Measurements from ENCODE around the gene CHEK2. TPM values are rescaled to one million over a fixed set of nuclear protein-coding genes. Genes with fewer than 3 reads are reported as not detected.

The CHEK2 gene
- total RNA-seq, result 10 to 100 TPM in 3 of 5 experiments, 1 to 10 TPM in 2; 8.4 to 36.7 (median 10.6) TPM
- polyA plus RNA-seq, result 10 to 100 TPM in 1 of 2 donors, 1 to 10 TPM in 1; 7.0 to 11.5 TPM
- 9.7 reads per million, percentile 35 among the genes with 10 or more reads in this experiment for total RNA-seq

DNA sequence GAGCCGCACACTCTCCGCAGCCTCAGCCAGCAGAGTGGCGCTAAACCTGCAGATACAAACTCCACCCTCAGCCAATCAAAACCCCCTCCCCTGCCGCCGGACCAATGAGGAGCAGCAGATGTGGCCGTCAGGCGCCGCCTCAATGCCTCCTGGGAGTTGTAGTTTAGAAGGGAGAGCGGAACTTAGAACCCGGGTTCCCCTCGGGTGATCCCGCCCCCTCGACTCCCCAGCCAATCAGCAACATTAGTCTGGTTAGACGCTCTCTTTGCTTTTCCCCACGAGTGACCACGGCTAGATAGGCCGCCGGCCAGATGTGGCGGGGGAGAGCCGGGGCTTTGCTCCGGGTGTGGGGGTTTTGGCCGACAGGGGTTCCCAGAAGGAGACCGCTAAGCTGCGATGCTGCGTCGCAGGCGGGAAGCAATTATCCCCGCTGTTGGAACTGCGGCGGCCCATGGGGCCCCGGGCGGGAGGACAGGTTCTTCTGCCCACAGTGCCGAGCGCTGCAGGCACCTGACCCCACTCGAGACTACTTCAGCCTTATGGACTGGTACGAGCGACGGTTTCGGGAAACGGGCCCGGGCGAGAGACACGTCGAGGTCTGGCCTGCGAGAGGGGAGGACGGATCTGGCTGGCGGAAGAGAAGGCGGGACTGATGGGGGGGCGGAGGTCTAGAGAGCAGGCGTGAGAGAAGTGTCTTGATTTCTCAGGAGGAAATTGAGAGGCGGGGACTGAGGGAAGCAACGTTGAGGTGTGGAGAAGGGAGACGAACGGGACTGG lies at the start of gene CHEK2, which contains the start of gene HSCB:
Gene CHEK2, minus strand, starts transcription at position 36 of the 777 bp plus-strand sequence. CDS start 7,099 bp downstream, outside the sequence.
Gene HSCB, plus strand, starts transcription at position 255 of the 777 bp plus-strand sequence. Its CDS starts 57 bp downstream, at position 312.
- peak within 1 kb of the TSS; percentile 81 to 94 (median 87) for H3K4me3 Mint-ChIP-seq

DNA sequence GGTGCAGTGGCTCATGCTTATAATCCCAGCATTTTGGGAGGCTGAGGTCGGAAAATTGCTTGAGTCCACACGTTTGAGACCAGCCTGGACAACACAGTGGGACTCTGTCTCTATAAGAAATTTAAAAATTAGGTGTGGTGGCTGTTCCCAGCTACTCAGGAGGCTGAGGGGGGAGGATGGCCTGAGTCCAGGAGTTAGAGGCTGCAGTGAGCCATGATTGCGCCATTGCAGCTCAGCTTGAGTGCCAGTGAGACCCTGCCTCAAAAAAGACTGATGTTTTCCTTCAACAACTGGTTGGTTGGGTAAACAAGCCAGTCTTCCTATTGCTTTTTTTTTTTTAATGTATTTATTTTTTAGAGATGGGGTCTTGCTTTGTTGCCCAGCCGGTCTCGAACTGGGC lies 49.5 kb upstream of the CHEK2 start:
- CTCF ChIA-PET, result interaction anchor here (0.6 to 7.8 kb wide), 13 partner anchors 7 to 249 kb away, joined by 3 to 82 read pairs (median 3); partner anchors contain the start of genes CCDC117 and XBP1
- Mint-ChIP-seq H3K36me3 (peaks cover 15 to 33% (median 22%) of the 10 kb centered on the region in 5 donors), H3K4me1 (peaks cover 30 to 70% (median 58%) of the 10 kb centered on the region in 7 donors), H3K9me3 (no peaks in the 10 kb centered on the region), H3K27me3 (no peaks in the 10 kb centered on the region), H3K4me3 (peak overlapping the region in 4 of 10 donors; percentile 7 to 79 (median 56)), H3K27ac (peak overlapping the region in 2 of 9 donors; percentile 48 to 49)
- no peak for ATAC-seq
- DNase-seq, result no peak
- Histone ChIP-seq H3K27me3 (ENCODE audit: control insufficient read depth in 2 of 2, insufficient read depth in 2 of 2, low read length in 2 of 2) (no peaks in the 10 kb centered on the region), H3K27ac (ENCODE audit: low read depth, low read length) (no peak overlapping the region), H3K9me3 (ENCODE audit: control insufficient read depth in 2 of 3, low read length in 3 of 3) (no peaks in the 10 kb centered on the region), H3K4me3 (ENCODE audit: low read length) (no peak overlapping the region), H3K36me3 (ENCODE audit: control insufficient read depth in 2 of 3, insufficient read depth in 3 of 3, low read length in 3 of 3) (peaks cover 17 to 35% (median 22%) of the 10 kb centered on the region in 3 experiments), H3K4me1 (ENCODE audit: control insufficient read depth in 2 of 2, insufficient read depth in 2 of 2, low read length in 2 of 2) (peaks cover 18 to 29% of the 10 kb centered on the region in 2 donors)
- POLR2A ChIA-PET, result interaction anchor here (0.7 to 10.6 kb wide), 4 partner anchors 10 to 623 kb away, joined by 3 to 79 read pairs (median 10); partner anchors contain the start of gene XBP1
- intact Hi-C loops (cut with micrococcal nuclease), result loop anchor here (2.0 to 10.0 kb wide), 3 partner anchors 251 to 876 kb away; partner anchors contain the start of gene PITPNB (in 1 of the 2)

More for the DNA sequence above, at the start of gene CHEK2, which contains the start of gene HSCB:
- peak; percentile 80 to 99 (median 96) for DNase-seq
- Histone ChIP-seq H3K27me3 (ENCODE audit: control insufficient read depth in 2 of 2, insufficient read depth in 2 of 2, low read length in 2 of 2) (no peaks in the 10 kb centered on the region), H3K4me1 (ENCODE audit: control insufficient read depth in 2 of 2, insufficient read depth in 2 of 2, low read length in 2 of 2) (peaks cover 3 to 9% of the 10 kb centered on the region in 2 donors), H3K27ac (ENCODE audit: low read depth, low read length) (peak within 1 kb of the TSS; percentile 90), H3K9me3 (ENCODE audit: control insufficient read depth in 2 of 3, low read length in 3 of 3) (no peaks in the 10 kb centered on the region), H3K4me3 (ENCODE audit: low read length) (peak within 1 kb of the TSS; percentile 99), H3K36me3 (ENCODE audit: control insufficient read depth in 2 of 3, insufficient read depth in 3 of 3, low read length in 3 of 3) (peaks cover 0 to 27% (median 3%) of the 10 kb centered on the region in 3 experiments)
- CTCF ChIA-PET, result no interaction called here
- peak; percentile 98 for ATAC-seq
- Mint-ChIP-seq H3K36me3 (peaks cover 0 to 15% (median 4%) of the 10 kb centered on the region in 5 donors), H3K27me3 (no peaks in the 10 kb centered on the region), H3K4me1 (peaks cover 14 to 49% (median 38%) of the 10 kb centered on the region in 7 donors), H3K27ac (peak within 1 kb of the TSS; percentile 79 to 93 (median 89)), H3K9me3 (no peaks in the 10 kb centered on the region)
- POLR2A ChIA-PET, result interaction anchor here (0.7 to 3.8 kb wide), 4 partner anchors 9 to 58 kb away, joined by 3 to 29 read pairs (median 8); partner anchors contain the start of genes CCDC117 and XBP1
- intact Hi-C loops (cut with micrococcal nuclease), result loop anchor here (1.0 to 5.0 kb wide), 15 partner anchors 30 to 1850 kb away; partner anchors contain the start of genes CCDC117 (in 2 of the 2), PES1 (in 2 of the 2), PITPNB (in 2 of the 2) and XBP1 (in 2 of the 2)

- peaks cover 21 to 51% (median 37%) of the 10 kb centered on the region in 7 donors for H3K4me1 Mint-ChIP-seq
- ChIA-PET CTCF (interaction anchor here (0.5 to 7.8 kb wide), 5 partner anchors 9 to 252 kb away, joined by 3 to 82 read pairs (median 5); no protein-coding TSS in a partner anchor), POLR2A (interaction anchor here (0.6 to 10.6 kb wide), 4 partner anchors 12 to 39 kb away, joined by 3 to 79 read pairs (median 10); partner anchors contain the start of gene XBP1)
- no peaks in the 10 kb centered on the region for H3K9me3 Mint-ChIP-seq
- H3K27me3 Mint-ChIP-seq, result no peaks in the 10 kb centered on the region
- peak overlapping the region in 2 of 9 donors; percentile 13 to 25 for H3K27ac Mint-ChIP-seq
- H3K9me3 ChIP-seq (ENCODE audit: control insufficient read depth in 2 of 3, low read length in 3 of 3), result no peaks in the 10 kb centered on the region
- intact Hi-C loops (cut with micrococcal nuclease), result no loop called here
- no peaks in the 10 kb centered on the region for H3K27me3 ChIP-seq (ENCODE audit: control insufficient read depth in 2 of 2, insufficient read depth in 2 of 2, low read length in 2 of 2)
- H3K36me3 ChIP-seq (ENCODE audit: control insufficient read depth in 2 of 3, insufficient read depth in 3 of 3, low read length in 3 of 3), result peaks cover 7 to 42% (median 10%) of the 10 kb centered on the region in 3 experiments
- DNase-seq (no peak), ATAC-seq (no peak)
- H3K4me3 ChIP-seq (ENCODE audit: low read length), result no peak overlapping the region
- peaks cover 8 to 38% (median 21%) of the 10 kb centered on the region in 5 donors for H3K36me3 Mint-ChIP-seq
- H3K27ac ChIP-seq (ENCODE audit: low read depth, low read length), result no peak overlapping the region
- no peak overlapping the region for H3K4me3 Mint-ChIP-seq
- peaks cover 14 to 17% of the 10 kb centered on the region in 2 donors for H3K4me1 ChIP-seq (ENCODE audit: control insufficient read depth in 2 of 2, insufficient read depth in 2 of 2, low read length in 2 of 2)
Measured at GRCh38 chr22:28788601-28789000, 47.0 kb upstream of the CHEK2 start.

DNA sequence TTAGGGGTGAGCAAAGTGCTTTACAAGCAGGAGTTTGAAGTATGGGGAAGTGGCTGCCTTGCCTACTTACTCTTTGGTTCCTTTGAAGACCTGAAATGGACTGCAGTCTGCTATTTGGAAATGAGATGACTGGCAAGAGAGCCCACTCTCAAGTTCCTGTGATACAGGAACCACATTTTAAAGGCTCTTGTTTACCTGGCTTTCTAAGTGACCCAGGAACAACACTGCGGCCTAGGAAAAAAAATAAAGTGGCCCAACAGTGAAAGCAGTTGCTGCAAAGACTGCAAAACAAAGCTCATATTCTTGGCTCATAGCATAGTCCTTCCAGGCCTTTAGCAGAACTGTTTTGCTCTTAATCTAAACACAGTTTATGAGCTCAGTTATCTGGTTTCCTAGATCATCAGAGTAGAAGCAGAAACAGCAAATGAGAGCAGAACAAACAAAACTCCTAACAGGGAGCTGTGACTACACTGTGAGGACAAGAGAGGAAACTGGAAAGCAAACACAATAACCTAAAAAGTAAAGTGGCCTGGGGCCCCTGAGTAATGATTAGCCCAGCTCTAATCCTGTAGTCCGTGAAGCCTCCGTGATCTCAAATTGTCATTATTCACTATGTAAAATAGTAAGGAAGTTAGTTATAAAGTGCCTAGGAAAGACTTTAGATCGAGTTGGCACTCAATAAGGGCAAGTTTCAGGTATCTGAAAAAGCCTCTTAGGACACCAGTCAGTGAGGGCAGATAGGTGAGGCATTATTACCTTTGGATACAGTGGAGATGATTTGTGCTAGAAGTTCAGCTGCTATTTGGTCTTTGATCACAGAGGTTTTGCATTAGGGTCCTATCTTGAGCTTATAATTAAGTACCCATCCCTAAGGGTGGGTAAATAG lies 42.4 kb upstream of the CHEK2 start:
- intact Hi-C loops (cut with micrococcal nuclease), result no loop called here
- H3K4me3 ChIP-seq (ENCODE audit: low read length), result no peak overlapping the region
- no peak overlapping the region for H3K27ac ChIP-seq (ENCODE audit: low read depth, low read length)
- Mint-ChIP-seq H3K27ac (peak overlapping the region in 1 of 9 donors; percentile 59), H3K4me3 (no peak overlapping the region), H3K27me3 (no peaks in the 10 kb centered on the region), H3K36me3 (peaks cover 8 to 40% (median 15%) of the 10 kb centered on the region in 5 donors), H3K9me3 (no peaks in the 10 kb centered on the region), H3K4me1 (peaks cover 9 to 33% (median 16%) of the 10 kb centered on the region in 7 donors)
- ChIA-PET CTCF (no interaction called here), POLR2A (interaction anchor here (0.6 to 10.6 kb wide), 3 partner anchors 16 to 44 kb away, joined by 3 to 79 read pairs (median 3); partner anchors contain the start of gene XBP1)
- no peak for DNase-seq
- no peaks in the 10 kb centered on the region for H3K4me1 ChIP-seq (ENCODE audit: control insufficient read depth in 2 of 2, insufficient read depth in 2 of 2, low read length in 2 of 2)
- H3K36me3 ChIP-seq (ENCODE audit: control insufficient read depth in 2 of 3, insufficient read depth in 3 of 3, low read length in 3 of 3), result peaks cover 15 to 75% (median 19%) of the 10 kb centered on the region in 3 experiments
- no peaks in the 10 kb centered on the region for H3K27me3 ChIP-seq (ENCODE audit: control insufficient read depth in 2 of 2, insufficient read depth in 2 of 2, low read length in 2 of 2)
- H3K9me3 ChIP-seq (ENCODE audit: control insufficient read depth in 2 of 3, low read length in 3 of 3), result no peaks in the 10 kb centered on the region
- ATAC-seq, result no peak

GRCh38 chr22:28780296-28780695 lies 38.7 kb upstream of the CHEK2 start:
- H3K4me1 Mint-ChIP-seq, result peaks cover 14 to 59% (median 26%) of the 10 kb centered on the region in 7 donors
- no peak for DNase-seq
- Histone ChIP-seq H3K4me1 (ENCODE audit: control insufficient read depth in 2 of 2, insufficient read depth in 2 of 2, low read length in 2 of 2) (no peaks in the 10 kb centered on the region), H3K9me3 (ENCODE audit: control insufficient read depth in 2 of 3, low read length in 3 of 3) (no peaks in the 10 kb centered on the region), H3K27ac (ENCODE audit: low read depth, low read length) (no peak overlapping the region), H3K4me3 (ENCODE audit: low read length) (no peak overlapping the region), H3K27me3 (ENCODE audit: control insufficient read depth in 2 of 2, insufficient read depth in 2 of 2, low read length in 2 of 2) (no peaks in the 10 kb centered on the region), H3K36me3 (ENCODE audit: control insufficient read depth in 2 of 3, insufficient read depth in 3 of 3, low read length in 3 of 3) (peaks cover 15 to 58% (median 22%) of the 10 kb centered on the region in 3 experiments)
- ChIA-PET POLR2A (interaction anchor here (1.9 kb wide), 1 partner anchor 19 kb away, joined by 10 read pairs; the partner anchor contains the start of gene XBP1), CTCF (no interaction called here)
- peaks cover 0 to 1% (median 0%) of the 10 kb centered on the region in 11 donors for H3K9me3 Mint-ChIP-seq
- peaks cover 0 to 23% (median 5%) of the 10 kb centered on the region in 5 donors for H3K36me3 Mint-ChIP-seq
- no peak overlapping the region for H3K4me3 Mint-ChIP-seq
- H3K27me3 Mint-ChIP-seq, result no peaks in the 10 kb centered on the region
- ATAC-seq, result no peak
- intact Hi-C loops (cut with micrococcal nuclease), result no loop called here
- H3K27ac Mint-ChIP-seq, result peak overlapping the region in 1 of 9 donors; percentile 28

All from naive thymus-derived CD4-positive, alpha-beta T cell (primary cell).